Stimulated activated CD8-positive, alpha-beta memory T cell treated with anti-CD3 and anti-CD28 coated beads, Interleukin-7, amount 100 ng/mL, for 4 hours (primary cell): ENCODE results near the gene LRRC46.

Experiments used
- DNase-seq, 2 donors: peaks; one replicate each; pipeline ENCODE4 v3.0.0-alpha.2; 2020; ENCODE audit warnings: low read depth in 2 of 2

LRRC46 gene

GRCh38 chr17:47852113-47852949 is 20.9 kb downstream of the LRRC46 start:
- no peak for DNase-seq

GRCh38 chr17:47853616-47854015 is 22.1 kb downstream of the LRRC46 start:
- DNase-seq = no peak

- no peak for DNase-seq
Observed at GRCh38 chr17:47855737-47856136, 24.3 kb downstream of the LRRC46 start.

DNA sequence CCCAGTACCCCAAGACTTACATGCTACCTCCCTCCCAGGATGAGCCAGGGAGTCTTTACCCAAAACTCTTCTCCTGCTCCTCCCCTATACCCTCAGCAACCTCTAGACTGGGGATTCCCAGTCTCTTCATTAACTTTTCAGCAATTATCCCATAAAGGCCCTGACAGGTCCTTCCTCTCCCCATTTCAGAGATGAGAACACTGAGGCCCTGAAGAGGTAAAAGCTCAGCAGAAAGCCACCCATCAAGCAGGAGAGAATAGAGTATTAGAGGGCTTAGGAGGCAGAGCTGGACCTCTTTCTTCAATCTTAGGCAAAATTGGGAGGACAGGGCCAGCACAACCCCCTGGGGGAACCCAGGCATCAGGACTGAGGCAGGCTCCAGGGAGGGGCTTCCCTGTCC is 25.4 kb downstream of the LRRC46 start:
- DNase-seq = no peak

DNA sequence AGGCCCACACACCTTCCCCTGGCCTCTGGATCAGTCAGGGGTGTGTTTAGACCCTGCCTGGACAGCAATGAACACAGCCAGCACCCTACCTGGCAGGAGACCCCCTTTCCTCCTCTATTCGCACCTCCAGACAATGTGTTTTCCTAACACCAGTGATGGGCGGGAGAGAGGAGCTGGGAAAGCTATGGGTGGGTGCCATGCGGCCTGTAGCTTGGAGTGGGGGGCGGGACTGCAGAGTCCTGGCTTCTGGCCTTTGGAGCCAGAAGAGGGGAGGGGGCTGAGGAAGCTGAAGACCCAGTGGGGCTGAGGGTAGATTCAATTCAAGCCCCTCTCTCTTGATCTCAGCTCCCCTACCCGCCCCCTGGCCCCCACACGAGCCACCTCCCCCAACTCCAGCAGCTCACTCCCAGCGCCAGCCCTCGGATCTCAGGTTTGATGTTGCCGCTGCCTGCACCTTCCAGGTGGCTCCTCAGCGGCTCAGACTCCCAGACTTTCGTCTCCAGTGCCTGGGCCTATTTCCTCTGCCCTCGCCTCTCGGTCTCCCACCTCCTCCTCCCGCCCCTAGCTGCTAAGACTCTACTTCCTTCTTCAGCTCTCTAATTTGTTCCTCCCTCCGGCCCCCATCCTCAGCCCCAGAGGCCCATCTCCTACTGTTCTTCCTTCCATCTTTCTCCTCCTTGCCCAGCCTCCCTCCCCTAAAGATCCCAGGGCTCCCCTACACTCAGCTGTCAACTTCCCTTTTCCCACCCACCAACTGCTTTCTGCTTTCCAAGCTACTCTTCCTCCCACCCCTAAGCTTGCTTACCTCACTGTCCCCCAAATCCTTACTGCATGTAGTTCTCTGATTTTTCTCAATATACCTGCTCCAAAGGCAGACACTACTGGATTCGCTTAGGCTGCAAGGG is 26.3 kb downstream of the LRRC46 start:
- DNase-seq = no peak

DNA sequence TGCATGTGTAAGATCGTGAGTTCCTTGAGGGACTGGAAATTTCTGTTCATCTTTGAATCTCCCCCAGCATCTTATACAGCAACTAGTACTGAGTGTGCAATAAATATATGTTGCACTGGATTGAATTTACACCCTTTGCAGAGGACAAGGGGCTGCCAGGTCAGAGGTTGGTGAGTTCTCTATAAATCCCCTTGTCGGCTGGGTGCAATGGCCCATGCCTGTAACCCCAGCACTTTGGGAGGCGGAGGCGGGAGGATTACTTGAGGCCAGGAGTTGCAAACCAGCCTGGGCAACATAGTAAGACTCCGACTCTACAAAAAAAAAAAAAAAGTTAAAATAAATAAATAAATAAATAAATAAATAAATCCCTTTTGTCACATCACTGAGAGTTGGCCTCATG is 28.9 kb downstream of the LRRC46 start:
- no peak for DNase-seq

GRCh38 chr17:47862621-47863440 is 31.4 kb downstream of the LRRC46 start:
- no peak for DNase-seq

GRCh38 chr17:47864791-47865216 is 33.3 kb downstream of the LRRC46 start:
- DNase-seq = no peak

DNA sequence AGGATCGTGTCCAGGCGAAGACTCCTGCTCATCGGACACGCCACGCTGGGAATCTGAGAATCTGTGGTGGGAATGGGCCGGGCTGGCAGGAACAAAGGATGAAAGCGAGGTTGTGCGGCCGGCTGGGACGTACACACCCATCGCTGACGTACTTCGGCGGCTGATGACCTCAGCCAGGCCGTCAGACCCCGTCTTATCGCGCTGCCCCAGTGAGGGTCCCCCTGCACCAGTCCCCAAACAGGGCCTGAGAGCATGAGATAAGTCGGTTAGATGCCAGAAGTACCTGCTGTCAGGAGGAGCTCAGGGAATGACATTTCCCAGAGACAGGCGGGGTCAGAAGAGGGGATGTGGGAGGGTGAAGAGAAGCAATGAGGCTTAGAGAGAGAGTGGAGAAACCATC is 35.5 kb downstream of the LRRC46 start:
- DNase-seq = no peak

DNA sequence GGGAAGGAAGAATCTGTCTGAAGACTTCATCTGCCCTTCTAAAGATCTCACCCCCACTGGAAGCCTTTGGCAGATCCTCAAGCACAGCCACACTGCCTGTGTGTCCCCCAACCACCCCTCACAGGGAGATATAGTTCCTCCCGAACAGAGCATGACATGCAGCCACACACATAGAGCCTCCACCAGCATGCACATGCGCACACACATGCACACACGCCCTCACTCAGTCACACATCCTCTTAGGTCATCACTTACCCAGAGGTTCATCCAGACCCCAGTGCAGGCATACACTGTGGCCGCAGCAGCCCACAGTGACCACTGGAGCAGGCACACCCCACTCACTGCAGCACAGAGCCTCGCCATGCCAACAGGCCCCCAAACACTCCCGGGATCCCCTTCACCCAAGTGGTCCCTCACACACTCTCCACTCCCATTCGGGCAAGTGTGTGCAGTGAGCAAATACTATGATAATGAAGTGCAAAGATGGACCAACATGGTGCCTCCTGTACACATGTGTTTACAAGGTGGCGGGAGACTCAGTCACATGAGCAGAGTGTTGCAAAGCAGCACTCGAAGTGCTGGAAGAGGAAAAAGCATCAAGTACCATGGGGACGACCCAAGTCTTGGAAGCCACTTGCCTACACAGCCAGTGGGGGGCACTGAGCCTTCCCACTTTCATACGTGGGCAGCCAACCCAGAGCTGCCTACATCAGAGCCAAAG is 36.5 kb downstream of the LRRC46 start:
- DNase-seq = no peak

- DNase-seq = no peak
Observed at GRCh38 chr17:47869114-47869513, 37.6 kb downstream of the LRRC46 start.

DNA sequence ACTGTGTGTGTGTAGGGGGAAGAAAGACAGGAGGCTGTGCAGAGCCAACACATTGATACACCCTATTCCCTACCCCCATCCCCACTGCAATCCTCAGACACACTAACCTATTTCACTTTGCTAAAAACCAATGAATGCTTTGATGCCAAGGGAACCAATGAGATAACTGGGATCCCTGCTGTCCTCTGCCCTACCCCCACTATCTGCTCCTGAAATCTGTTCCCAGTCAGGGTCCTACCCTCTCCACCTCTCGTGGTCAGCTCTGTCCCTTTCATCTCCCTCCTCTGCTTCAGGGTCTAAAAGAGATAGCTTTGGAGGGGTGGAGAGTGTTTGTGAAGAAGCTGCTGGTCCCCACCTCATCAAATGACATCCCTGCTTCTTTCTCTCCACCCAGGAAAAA is 38.6 kb downstream of the LRRC46 start:
- DNase-seq = no peak

DNA sequence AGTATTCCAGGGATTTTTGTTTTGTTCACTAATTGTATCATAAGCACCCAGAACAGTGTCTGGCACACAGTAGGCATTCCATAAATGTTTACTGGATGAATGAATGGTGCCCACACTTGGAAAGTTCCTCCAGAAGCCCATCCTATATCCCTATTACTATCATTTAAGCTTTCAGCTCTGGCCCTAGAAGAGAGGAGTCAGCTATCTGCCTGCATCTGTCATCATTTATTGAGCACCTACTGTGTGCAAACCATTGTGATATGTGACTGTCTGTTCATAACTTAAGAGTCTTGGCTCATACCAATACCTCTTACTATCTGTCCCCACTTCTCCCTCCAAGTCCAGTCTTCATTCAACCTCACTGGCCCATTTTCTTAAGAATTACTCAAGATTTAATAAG is 39.6 kb downstream of the LRRC46 start:
- DNase-seq = no peak

- no peak for DNase-seq
Observed at GRCh38 chr17:47872019-47872650, 40.7 kb downstream of the LRRC46 start.

DNA sequence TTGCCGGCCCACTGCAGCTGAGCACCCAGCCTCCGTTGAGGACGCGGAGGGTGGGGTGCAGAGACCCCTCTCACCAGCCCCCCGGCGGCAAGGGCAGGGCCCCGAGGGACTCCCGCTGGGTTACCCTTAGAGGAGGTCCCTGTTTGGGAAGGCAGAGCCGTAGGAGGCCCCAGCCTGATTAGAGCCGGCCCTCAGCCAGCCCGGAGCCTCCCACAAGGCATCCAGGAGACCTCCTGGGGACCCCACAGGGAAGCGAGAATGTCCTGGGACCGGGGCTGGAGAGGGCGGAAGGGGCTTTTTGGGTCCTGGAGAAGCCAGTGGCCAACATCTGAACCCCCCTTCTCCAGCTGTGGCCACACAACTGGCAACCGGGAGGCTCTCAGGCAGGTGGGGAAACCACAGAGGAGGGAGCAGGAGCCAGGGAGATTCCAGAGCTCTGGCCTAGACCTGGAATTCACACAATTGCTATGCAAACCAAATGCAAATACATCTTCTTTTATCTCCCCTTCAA is 41.2 kb downstream of the LRRC46 start:
- no peak for DNase-seq

GRCh38 chr17:47873200-47874090 is 42.0 kb downstream of the LRRC46 start:
- DNase-seq = no peak

DNA sequence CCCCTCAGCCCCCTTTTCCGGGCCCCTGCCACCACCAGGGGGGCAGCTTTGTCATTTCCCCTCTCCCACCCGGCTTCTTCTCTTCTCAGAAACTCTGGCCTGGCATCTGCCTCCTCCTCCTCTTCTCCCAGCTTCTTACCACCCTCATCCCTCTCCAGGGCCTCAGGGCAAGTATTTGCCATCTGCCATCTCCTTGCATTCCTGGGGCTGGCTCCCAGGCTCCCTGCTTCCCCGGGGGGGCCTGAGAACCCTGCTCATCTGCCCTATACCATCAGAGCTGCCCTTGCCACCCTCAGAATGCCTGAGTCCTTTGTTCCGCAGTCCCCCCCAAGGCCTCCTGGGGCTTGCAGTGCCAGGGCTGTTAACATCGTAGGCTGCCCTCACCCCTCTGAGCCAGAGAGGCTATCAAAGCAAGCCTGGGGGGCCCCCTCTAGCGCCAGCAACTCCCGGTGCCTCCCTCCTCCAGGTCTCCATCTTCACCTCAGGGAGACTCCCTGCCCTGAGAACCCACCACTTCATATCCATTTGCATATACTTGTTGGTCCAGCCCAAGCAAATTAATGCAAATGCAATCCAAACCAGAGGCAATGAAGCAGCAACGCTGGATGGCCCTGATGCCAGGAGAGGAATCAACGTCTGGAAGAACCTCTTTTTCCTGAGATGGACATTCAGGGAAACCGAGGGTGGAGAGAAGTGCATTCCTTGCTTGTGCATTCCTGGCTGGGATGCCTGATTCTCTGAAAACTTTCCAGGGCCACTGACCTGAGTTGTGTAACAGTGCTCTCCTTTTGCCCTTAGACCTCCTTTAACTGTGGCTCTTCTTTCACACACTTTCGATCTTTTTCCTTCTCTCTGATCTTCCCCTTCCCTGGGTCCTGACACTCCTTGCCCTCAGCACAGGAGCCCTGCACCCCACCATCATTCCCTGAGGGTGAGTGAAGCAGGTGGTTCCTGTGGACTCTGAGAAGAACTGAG is 43.8 kb downstream of the LRRC46 start:
- no peak for DNase-seq

GRCh38 chr17:47877368-47878034 is 46.0 kb downstream of the LRRC46 start:
- no peak for DNase-seq
